ENCODE results near the gene NDFIP2.

NDFIP2 gene

DNA sequence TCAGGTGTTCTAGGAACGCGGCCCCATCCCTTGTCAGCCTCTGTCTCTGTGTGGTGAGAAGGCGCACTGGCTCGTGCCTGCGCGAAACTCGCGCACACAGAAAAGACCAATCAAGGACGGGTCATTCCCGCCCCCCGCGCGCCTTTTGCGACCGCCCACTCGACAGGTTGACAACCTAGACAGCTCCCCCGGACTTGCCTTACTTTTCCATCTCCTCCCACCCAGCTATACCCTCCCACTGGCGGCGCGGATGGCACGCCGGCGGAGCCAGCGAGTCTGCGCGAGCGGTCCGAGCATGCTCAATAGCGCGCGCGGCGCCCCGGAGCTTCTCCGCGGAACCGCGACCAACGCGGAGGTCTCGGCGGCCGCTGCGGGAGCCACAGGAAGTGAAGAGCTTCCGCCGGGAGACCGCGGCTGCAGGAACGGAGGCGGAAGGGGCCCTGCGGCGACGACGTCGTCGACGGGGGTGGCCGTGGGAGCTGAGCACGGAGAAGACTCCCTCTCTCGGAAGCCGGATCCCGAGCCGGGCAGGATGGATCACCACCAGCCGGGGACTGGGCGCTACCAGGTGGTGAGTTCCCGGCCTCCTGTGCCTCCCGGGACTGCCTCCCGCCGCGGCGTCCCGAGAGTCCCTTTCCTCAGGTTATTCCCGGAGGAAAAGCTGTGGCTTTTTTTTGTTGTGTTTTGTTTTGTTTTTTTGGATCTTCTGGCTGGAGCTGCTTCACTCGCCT, at the start of gene NDFIP2:
Gene NDFIP2, plus strand, starts transcription at position 202 of the 731 bp plus-strand sequence. Its CDS starts 49 bp downstream, at position 251.
- peak; percentile 73 for DNase-seq (ENCODE audit: low spot score)

- no peak for DNase-seq (ENCODE audit: low spot score)
Measured at GRCh38 chr13:79432086-79432485, 48.9 kb upstream of the NDFIP2 start.

DNA sequence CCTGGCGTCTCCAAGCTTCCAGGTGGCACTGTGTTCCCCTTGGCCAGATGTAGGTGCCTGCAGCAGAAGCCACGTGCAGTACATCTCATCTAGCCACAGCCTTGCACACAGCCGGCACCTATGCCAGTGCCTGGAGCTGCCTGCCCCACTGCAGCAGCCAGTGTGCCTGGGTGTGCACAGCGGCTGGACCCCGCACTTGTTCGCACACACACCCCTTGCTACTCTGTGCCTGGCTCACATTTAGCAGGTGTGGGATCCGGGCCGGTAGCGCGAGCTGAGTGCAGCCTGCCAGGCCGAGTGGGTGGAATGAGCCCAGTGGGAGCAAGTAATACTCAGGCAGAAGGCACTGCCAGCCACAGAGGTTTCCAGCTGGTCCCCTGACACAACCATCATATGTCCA, 48.0 kb upstream of the NDFIP2 start:
- DNase-seq (ENCODE audit: low spot score): no peak

DNA sequence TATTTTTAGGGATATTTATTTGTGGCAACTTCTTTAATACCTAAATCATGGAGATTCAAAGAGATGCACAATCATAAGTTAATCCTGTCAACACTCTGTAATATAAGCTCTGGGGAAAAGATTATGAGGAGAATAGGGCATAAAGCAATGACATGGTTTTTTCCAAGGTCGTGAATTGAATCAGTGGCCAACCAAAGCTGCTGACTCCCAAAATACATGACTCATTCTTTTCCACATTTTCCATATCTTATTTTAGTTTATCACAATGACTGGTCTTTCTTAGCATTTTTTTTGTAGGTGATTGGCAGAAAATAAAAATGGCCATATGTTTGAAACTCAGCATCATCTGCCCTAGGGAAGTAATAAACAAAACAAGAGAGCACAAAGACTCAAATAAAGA, 46.4 kb upstream of the NDFIP2 start:
- no peak for DNase-seq (ENCODE audit: low spot score)

- no peak for DNase-seq (ENCODE audit: low spot score)
Measured at GRCh38 chr13:79435561-79435990, 45.4 kb upstream of the NDFIP2 start.

GRCh38 chr13:79439275-79439674, 41.7 kb upstream of the NDFIP2 start:
- DNase-seq (ENCODE audit: low spot score): no peak

GRCh38 chr13:79440958-79441528, 39.9 kb upstream of the NDFIP2 start:
- DNase-seq (ENCODE audit: low spot score): no peak

GRCh38 chr13:79442221-79442620, 38.7 kb upstream of the NDFIP2 start:
- DNase-seq (ENCODE audit: low spot score): no peak

- no peak for DNase-seq (ENCODE audit: low spot score)
Measured at GRCh38 chr13:79442706-79443105, 38.2 kb upstream of the NDFIP2 start.

GRCh38 chr13:79445968-79446645, 34.8 kb upstream of the NDFIP2 start:
- DNase-seq (ENCODE audit: low spot score): peak; percentile 11

GRCh38 chr13:79447141-79447540, 33.8 kb upstream of the NDFIP2 start:
- no peak for DNase-seq (ENCODE audit: low spot score)

GRCh38 chr13:79447741-79448140, 33.2 kb upstream of the NDFIP2 start:
- DNase-seq (ENCODE audit: low spot score): no peak

- DNase-seq (ENCODE audit: low spot score): no peak
Measured at GRCh38 chr13:79448413-79448812, 32.5 kb upstream of the NDFIP2 start.

- no peak for DNase-seq (ENCODE audit: low spot score)
Measured at GRCh38 chr13:79450110-79450509, 30.8 kb upstream of the NDFIP2 start.

- peak; percentile 35 for DNase-seq (ENCODE audit: low spot score)
Measured at GRCh38 chr13:79451500-79451962, 29.4 kb upstream of the NDFIP2 start.

DNA sequence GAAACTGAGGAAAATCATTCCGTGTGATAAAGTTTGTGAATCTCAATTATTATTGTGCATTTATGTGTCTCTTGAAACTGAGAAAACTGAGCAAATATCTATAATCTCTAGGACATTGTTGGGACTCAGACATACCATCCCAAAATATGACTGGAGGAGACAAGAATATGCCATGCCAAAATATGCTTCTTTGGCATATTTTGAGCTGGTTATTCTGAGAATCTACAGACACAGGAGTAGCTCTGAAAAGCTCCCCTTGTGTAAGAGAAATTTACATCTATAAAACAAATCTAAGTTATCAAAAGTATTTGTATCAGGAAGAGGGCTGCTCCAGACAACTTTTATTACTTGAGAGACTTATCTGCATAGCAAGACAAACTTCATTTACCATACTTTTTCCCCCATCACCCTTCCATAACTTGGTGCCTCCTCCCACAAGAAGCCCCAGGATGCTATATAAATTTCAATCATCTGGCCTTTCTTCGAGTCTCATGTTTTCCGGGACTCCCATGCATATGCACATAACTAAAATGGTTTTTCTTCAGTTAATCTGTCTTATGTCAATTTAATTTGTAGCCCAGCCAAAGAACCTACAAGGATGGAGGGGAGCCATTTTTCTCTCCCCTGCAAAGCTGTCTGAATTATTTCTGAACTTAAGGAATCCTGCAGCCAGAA, 28.6 kb upstream of the NDFIP2 start:
- no peak for DNase-seq (ENCODE audit: low spot score)

- DNase-seq (ENCODE audit: low spot score): no peak
Measured at GRCh38 chr13:79455331-79455730, 25.6 kb upstream of the NDFIP2 start.

- DNase-seq (ENCODE audit: low spot score): no peak
Measured at GRCh38 chr13:79456051-79456450, 24.9 kb upstream of the NDFIP2 start.

GRCh38 chr13:79456656-79457365, 24.1 kb upstream of the NDFIP2 start:
- DNase-seq (ENCODE audit: low spot score): no peak

- no peak for DNase-seq (ENCODE audit: low spot score)
Measured at GRCh38 chr13:79457390-79457789, 23.6 kb upstream of the NDFIP2 start.

DNA sequence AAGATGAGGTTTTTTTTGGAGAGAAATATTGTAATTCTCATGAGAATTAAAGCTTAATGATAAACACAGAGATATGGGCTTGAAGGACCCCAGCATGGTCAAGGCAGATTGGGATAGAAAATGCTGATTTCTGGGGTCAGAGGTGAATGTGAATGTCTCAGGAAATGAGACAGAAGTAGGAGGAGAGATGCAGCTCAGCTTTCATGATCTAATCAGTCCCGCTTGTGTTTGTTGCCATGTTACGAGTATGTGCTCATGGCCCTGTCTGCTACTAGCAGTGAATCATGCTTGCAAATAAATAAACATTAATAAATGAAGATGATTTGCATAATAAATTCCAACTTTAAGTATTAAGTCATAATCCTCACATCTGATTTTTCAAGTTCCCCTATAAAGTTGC, 23.0 kb upstream of the NDFIP2 start:
- no peak for DNase-seq (ENCODE audit: low spot score)

- no peak for DNase-seq (ENCODE audit: low spot score)
Measured at GRCh38 chr13:79458436-79458835, 22.5 kb upstream of the NDFIP2 start.
